ENCODE measurements around the gene TACO1. TPM values are rescaled to one million over a fixed set of nuclear protein-coding genes. Genes with fewer than 3 reads are reported as not detected.

The TACO1 gene
- total and polyA plus RNA-seq, 2 donors (not counting 3 experiments of a cell fraction or from before 2014, with no cell fraction given): 24.7 to 31.7 TPM

- H3K9ac ChIP-seq (replicated peaks; ENCODE audit: extremely low read depth, insufficient read depth, low read length): no peak overlapping the region
- no peaks in the 10 kb centered on the region for H3K79me2 ChIP-seq (ENCODE audit: control insufficient read depth, insufficient read depth, low read length)
- H2AFZ ChIP-seq (ENCODE audit: low read depth, low read length): no peak overlapping the region
- intact Hi-C loops (cut with micrococcal nuclease) (loop anchor here (5.0 kb wide), 1 partner anchor 113 kb away; no protein-coding TSS in a partner anchor), dilution Hi-C loops (cut with MboI; ENCODE audit: extremely low pct_ligation_motif_present, low sequenced_read_pairs) (no loop called here)
- no peaks in the 10 kb centered on the region for H3K4me1 ChIP-seq (ENCODE audit: control insufficient read depth, extremely low read depth, insufficient read depth, low read length)
- H3K27ac ChIP-seq (ENCODE audit: insufficient read depth, low read depth, low read length): no peak overlapping the region
- no peaks in the 10 kb centered on the region for H3K9me3 ChIP-seq (replicated peaks; ENCODE audit: control insufficient read depth, insufficient read depth, low read length)
- peaks cover 16 to 33% of the 10 kb centered on the region in 2 experiments for H3K36me3 ChIP-seq (ENCODE audit: control insufficient read depth in 2 of 2, extremely low read depth in 1 of 2, insufficient read depth in 2 of 2, low read length in 2 of 2)
- TF ChIP-seq POLR2A (IDR thresholded peaks at IDR 0.05; ENCODE audit: low read depth, low read length) (no peak), POLR2AphosphoS5 (IDR thresholded peaks at IDR 0.05; ENCODE audit: insufficient read depth, low read depth, low read length) (no peak), MAX (IDR thresholded peaks at IDR 0.05; ENCODE audit: insufficient read depth, insufficient read length) (no peak), FOS (IDR thresholded peaks at IDR 0.05; ENCODE audit: borderline replicate concordance, insufficient read depth, low read length) (no peak)
- DNase-seq (ENCODE audit: low read depth, low spot score) (no peak), FAIRE-seq (no peak)
- no peak overlapping the region for H3K4me2 ChIP-seq (ENCODE audit: insufficient read depth, low read length)
- no peaks in the 10 kb centered on the region for H4K20me1 ChIP-seq (replicated peaks; ENCODE audit: control insufficient read depth, extremely low read depth, insufficient read depth, low read length)
- H3K4me3 ChIP-seq (replicated peaks in 1 of 3; ENCODE audit: insufficient read depth in 1 of 3, low read depth in 1 of 3, low read length in 3 of 3): no peak overlapping the region
- H3K9me1 ChIP-seq (replicated peaks; ENCODE audit: control insufficient read depth, extremely low read depth, insufficient read depth, low read length): no peaks in the 10 kb centered on the region
- H3K27me3 ChIP-seq (ENCODE audit: control insufficient read depth in 2 of 2, insufficient read depth in 2 of 2, low read length in 2 of 2): no peaks in the 10 kb centered on the region
- BruUV-seq (replicated peaks): no TSS peak
- ChIA-PET CTCF (interaction anchor here (3.9 to 8.7 kb wide), 2 partner anchors 131 to 184 kb away, joined by 52 to 239 read pairs; partner anchors contain the start of gene ACE), POLR2A (no interaction called here)
Measured at GRCh38 chr17:63609816-63610573, 9.3 kb downstream of the TACO1 start.

GRCh38 chr17:63610854-63611253 lies 10.2 kb downstream of the TACO1 start:
- dilution Hi-C loops (cut with MboI; ENCODE audit: extremely low pct_ligation_motif_present, low sequenced_read_pairs) (no loop called here), intact Hi-C loops (cut with micrococcal nuclease) (loop anchor here (5.0 kb wide), 1 partner anchor 114 kb away; no protein-coding TSS in a partner anchor)
- H2AFZ ChIP-seq (ENCODE audit: low read depth, low read length): no peak overlapping the region
- H3K4me1 ChIP-seq (ENCODE audit: control insufficient read depth, extremely low read depth, insufficient read depth, low read length): no peaks in the 10 kb centered on the region
- no peaks in the 10 kb centered on the region for H4K20me1 ChIP-seq (replicated peaks; ENCODE audit: control insufficient read depth, extremely low read depth, insufficient read depth, low read length)
- no peaks in the 10 kb centered on the region for H3K9me3 ChIP-seq (replicated peaks; ENCODE audit: control insufficient read depth, insufficient read depth, low read length)
- no peaks in the 10 kb centered on the region for H3K9me1 ChIP-seq (replicated peaks; ENCODE audit: control insufficient read depth, extremely low read depth, insufficient read depth, low read length)
- CTCF ChIA-PET: interaction anchor here (1.2 to 8.7 kb wide), 8 partner anchors 55 to 204 kb away, joined by 5 to 239 read pairs (median 10); partner anchors contain the start of genes ACE and CYB561
- no peak overlapping the region for H3K4me2 ChIP-seq (ENCODE audit: insufficient read depth, low read length)
- H3K9ac ChIP-seq (replicated peaks; ENCODE audit: extremely low read depth, insufficient read depth, low read length): no peak overlapping the region
- no peak for DNase-seq (ENCODE audit: low read depth, low spot score)
- FAIRE-seq: no peak
- no peak overlapping the region for H3K4me3 ChIP-seq (replicated peaks in 1 of 3; ENCODE audit: insufficient read depth in 1 of 3, low read depth in 1 of 3, low read length in 3 of 3)
- H3K27me3 ChIP-seq (ENCODE audit: control insufficient read depth in 2 of 2, insufficient read depth in 2 of 2, low read length in 2 of 2): no peaks in the 10 kb centered on the region
- POLR2A ChIA-PET: interaction anchor here (1.4 kb wide), 1 partner anchor 11 kb away, joined by 4 read pairs; the partner anchor contains the start of gene MAP3K3
- no TSS peak for BruUV-seq (replicated peaks)
- TF ChIP-seq POLR2AphosphoS5 (IDR thresholded peaks at IDR 0.05; ENCODE audit: insufficient read depth, low read depth, low read length): no peak
- no peak for TF ChIP-seq MAX (IDR thresholded peaks at IDR 0.05; ENCODE audit: insufficient read depth, insufficient read length)
- no peak for TF ChIP-seq EZH2 (IDR thresholded peaks at IDR 0.05; ENCODE audit: borderline replicate concordance, low read depth, low read length, severe bottlenecking)
- no peak for TF ChIP-seq MYC (IDR thresholded peaks at IDR 0.05; ENCODE audit: low read depth, low read length)
- TF ChIP-seq, protein P1, sequence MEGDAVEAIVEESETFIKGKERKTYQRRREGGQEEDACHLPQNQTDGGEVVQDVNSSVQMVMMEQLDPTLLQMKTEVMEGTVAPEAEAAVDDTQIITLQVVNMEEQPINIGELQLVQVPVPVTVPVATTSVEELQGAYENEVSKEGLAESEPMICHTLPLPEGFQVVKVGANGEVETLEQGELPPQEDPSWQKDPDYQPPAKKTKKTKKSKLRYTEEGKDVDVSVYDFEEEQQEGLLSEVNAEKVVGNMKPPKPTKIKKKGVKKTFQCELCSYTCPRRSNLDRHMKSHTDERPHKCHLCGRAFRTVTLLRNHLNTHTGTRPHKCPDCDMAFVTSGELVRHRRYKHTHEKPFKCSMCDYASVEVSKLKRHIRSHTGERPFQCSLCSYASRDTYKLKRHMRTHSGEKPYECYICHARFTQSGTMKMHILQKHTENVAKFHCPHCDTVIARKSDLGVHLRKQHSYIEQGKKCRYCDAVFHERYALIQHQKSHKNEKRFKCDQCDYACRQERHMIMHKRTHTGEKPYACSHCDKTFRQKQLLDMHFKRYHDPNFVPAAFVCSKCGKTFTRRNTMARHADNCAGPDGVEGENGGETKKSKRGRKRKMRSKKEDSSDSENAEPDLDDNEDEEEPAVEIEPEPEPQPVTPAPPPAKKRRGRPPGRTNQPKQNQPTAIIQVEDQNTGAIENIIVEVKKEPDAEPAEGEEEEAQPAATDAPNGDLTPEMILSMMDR (IDR thresholded peaks at IDR 0.05; ENCODE audit: extremely low read depth in 1 of 2, insufficient read depth in 1 of 2, low read depth in 1 of 2, low read length in 2 of 2): no peak
- TF ChIP-seq JUN (IDR thresholded peaks at IDR 0.05; ENCODE audit: borderline replicate concordance, insufficient read depth, insufficient read length, low read depth): no peak
- no peak for TF ChIP-seq GATA2 (IDR thresholded peaks at IDR 0.05; ENCODE audit: insufficient read depth, insufficient read length, low read depth, low read length)
- no peak for TF ChIP-seq POLR2A (IDR thresholded peaks at IDR 0.05; ENCODE audit: low read depth, low read length)
- peaks cover 13 to 27% of the 10 kb centered on the region in 2 experiments for H3K36me3 ChIP-seq (ENCODE audit: control insufficient read depth in 2 of 2, extremely low read depth in 1 of 2, insufficient read depth in 2 of 2, low read length in 2 of 2)
- H3K27ac ChIP-seq (ENCODE audit: insufficient read depth, low read depth, low read length): no peak overlapping the region
- no peaks in the 10 kb centered on the region for H3K79me2 ChIP-seq (ENCODE audit: control insufficient read depth, insufficient read depth, low read length)
